ENCODE results near the gene PPP1R12C. TPM values are rescaled to one million over a fixed set of nuclear protein-coding genes. Genes with fewer than 3 reads are reported as not detected.

The PPP1R12C gene
- total RNA-seq, 1 donor from 2014 or later: 21.8 TPM

DNA sequence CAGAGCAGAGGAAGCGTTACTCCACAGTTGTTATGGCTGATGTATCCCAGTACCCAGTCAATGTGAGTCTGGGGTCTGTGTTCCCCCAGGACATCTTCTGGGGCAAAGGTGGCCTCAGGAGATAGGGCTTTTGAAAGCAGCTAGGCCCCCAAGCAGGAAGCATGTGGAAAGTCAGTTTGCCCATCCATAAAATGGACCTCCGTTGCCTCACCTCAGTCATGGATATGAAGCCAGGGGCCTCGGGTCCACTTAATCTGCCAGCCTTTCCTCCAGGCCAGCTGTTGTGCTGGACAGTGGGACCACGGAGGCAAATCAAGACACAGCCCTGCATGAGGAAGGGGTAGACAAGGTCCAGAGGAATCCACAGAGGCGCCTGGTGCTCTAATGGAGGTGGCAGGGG lies 38.4 kb downstream of the PPP1R12C start:
- peaks cover 33% of the 10 kb centered on the region for H3F3A ChIP-seq (ENCODE audit: low read depth)
- Mint-ChIP-seq H3K36me3 (no peaks in the 10 kb centered on the region), H3K27me3 (ENCODE audit: insufficient read depth, low read depth) (peaks cover 58% of the 10 kb centered on the region), H3K27ac (no peak overlapping the region), H3K4me3 (peak overlapping the region; percentile 64), H3K9me3 (peaks cover 15% of the 10 kb centered on the region), H3K4me1 (peaks cover 23% of the 10 kb centered on the region)
- H3K4me3 ChIP-seq: no peak overlapping the region
- H3K9me3 ChIP-seq (ENCODE audit: low read depth): no peaks in the 10 kb centered on the region
- TF ChIP-seq EZH2 (IDR thresholded peaks at IDR 0.05) (no peak), EZH2phosphoT487 (IDR thresholded peaks at IDR 0.05) (no peak)
- TF ChIP-seq, protein P1, sequence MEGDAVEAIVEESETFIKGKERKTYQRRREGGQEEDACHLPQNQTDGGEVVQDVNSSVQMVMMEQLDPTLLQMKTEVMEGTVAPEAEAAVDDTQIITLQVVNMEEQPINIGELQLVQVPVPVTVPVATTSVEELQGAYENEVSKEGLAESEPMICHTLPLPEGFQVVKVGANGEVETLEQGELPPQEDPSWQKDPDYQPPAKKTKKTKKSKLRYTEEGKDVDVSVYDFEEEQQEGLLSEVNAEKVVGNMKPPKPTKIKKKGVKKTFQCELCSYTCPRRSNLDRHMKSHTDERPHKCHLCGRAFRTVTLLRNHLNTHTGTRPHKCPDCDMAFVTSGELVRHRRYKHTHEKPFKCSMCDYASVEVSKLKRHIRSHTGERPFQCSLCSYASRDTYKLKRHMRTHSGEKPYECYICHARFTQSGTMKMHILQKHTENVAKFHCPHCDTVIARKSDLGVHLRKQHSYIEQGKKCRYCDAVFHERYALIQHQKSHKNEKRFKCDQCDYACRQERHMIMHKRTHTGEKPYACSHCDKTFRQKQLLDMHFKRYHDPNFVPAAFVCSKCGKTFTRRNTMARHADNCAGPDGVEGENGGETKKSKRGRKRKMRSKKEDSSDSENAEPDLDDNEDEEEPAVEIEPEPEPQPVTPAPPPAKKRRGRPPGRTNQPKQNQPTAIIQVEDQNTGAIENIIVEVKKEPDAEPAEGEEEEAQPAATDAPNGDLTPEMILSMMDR (IDR thresholded peaks at IDR 0.05): no peak
- no peak overlapping the region for H3K4me2 ChIP-seq
- no peak overlapping the region for H3K9ac ChIP-seq
- H2AFZ ChIP-seq (replicated peaks): no peak overlapping the region
- H3K27ac ChIP-seq: no peak overlapping the region
- H3K36me3 ChIP-seq: no peaks in the 10 kb centered on the region
- H3K27me3 ChIP-seq: peaks cover 93% of the 10 kb centered on the region
- no peaks in the 10 kb centered on the region for H3K4me1 ChIP-seq
- H3K79me2 ChIP-seq (ENCODE audit: low read depth): no peaks in the 10 kb centered on the region
- peaks cover 20% of the 10 kb centered on the region for H4K20me1 ChIP-seq (ENCODE audit: low read depth)
- DNase-seq (ENCODE audit: low spot score): no peak

DNA sequence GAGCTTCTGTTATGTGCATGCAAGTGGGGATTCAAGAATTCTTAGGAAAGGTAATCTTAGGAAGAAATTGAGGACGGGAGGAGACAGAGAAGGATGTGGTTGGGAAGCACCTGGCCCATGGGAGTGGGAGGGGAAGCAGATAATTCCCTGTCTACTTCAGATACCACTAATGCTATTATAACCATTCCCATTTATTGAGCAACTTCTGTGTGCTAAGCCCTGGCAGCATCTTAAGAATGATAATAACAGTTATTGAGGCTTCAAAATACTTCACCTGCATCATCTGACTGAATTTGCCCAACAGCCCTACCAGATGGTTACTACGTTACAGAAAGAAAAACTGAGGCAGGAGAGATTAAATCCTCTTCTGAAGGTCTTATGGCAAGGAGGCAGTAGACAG lies 40.3 kb downstream of the PPP1R12C start:
- H3K9me3 ChIP-seq (ENCODE audit: low read depth): no peaks in the 10 kb centered on the region
- H3K27me3 ChIP-seq: peaks cover 93% of the 10 kb centered on the region
- H3K36me3 ChIP-seq: no peaks in the 10 kb centered on the region
- no peak overlapping the region for H3K4me3 ChIP-seq
- no peak overlapping the region for H3K4me3 Mint-ChIP-seq
- H3K9me3 Mint-ChIP-seq: peaks cover 17% of the 10 kb centered on the region
- H3F3A ChIP-seq (ENCODE audit: low read depth): peaks cover 19% of the 10 kb centered on the region
- H4K20me1 ChIP-seq (ENCODE audit: low read depth): peaks cover 9% of the 10 kb centered on the region
- H3K27ac ChIP-seq: no peak overlapping the region
- DNase-seq (ENCODE audit: low spot score): no peak
- no peak overlapping the region for H3K27ac Mint-ChIP-seq
- peaks cover 13% of the 10 kb centered on the region for H3K4me1 Mint-ChIP-seq
- H3K36me3 Mint-ChIP-seq: no peaks in the 10 kb centered on the region
- H3K4me1 ChIP-seq: no peaks in the 10 kb centered on the region
- no peak overlapping the region for H3K4me2 ChIP-seq
- no peaks in the 10 kb centered on the region for H3K79me2 ChIP-seq (ENCODE audit: low read depth)
- H2AFZ ChIP-seq (replicated peaks): no peak overlapping the region
- H3K9ac ChIP-seq: no peak overlapping the region
- peaks cover 47% of the 10 kb centered on the region for H3K27me3 Mint-ChIP-seq (ENCODE audit: insufficient read depth, low read depth)
- TF ChIP-seq EZH2phosphoT487 (IDR thresholded peaks at IDR 0.05): no peak
- TF ChIP-seq, protein P1 (IDR thresholded peaks at IDR 0.05): no peak
- no peak for TF ChIP-seq EZH2 (IDR thresholded peaks at IDR 0.05)

DNA sequence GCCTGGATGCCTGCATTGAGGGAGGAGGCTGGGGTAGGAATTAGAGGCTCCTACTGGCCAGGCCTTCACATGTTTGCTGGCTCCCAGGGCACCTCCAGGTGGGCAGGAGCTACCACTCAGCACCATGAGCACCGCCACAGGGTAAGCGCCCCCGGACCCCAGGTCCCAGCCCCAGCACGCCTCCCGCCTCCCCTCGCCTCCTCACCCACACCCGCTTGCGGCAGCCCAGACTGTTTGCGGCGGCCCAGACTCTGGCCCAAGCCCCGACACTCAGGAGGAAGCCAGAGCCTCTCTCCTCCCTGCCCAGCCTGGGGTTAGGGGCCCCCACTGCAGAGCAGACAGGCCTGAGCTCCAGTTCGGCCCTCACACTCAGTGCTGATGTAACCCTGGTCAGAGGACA lies 41.1 kb downstream of the PPP1R12C start:
- Mint-ChIP-seq H3K4me1 (peaks cover 13% of the 10 kb centered on the region), H3K36me3 (no peaks in the 10 kb centered on the region), H3K27me3 (ENCODE audit: insufficient read depth, low read depth) (peaks cover 50% of the 10 kb centered on the region), H3K9me3 (peaks cover 17% of the 10 kb centered on the region), H3K4me3 (no peak overlapping the region), H3K27ac (no peak overlapping the region)
- peaks cover 93% of the 10 kb centered on the region for H3K27me3 ChIP-seq
- no peaks in the 10 kb centered on the region for H3K79me2 ChIP-seq (ENCODE audit: low read depth)
- H3K9me3 ChIP-seq (ENCODE audit: low read depth): no peaks in the 10 kb centered on the region
- peaks cover 13% of the 10 kb centered on the region for H3F3A ChIP-seq (ENCODE audit: low read depth)
- no peak overlapping the region for H2AFZ ChIP-seq (replicated peaks)
- DNase-seq (ENCODE audit: low spot score): no peak
- H3K27ac ChIP-seq: no peak overlapping the region
- H3K4me2 ChIP-seq: no peak overlapping the region
- H3K9ac ChIP-seq: no peak overlapping the region
- peaks cover 7% of the 10 kb centered on the region for H4K20me1 ChIP-seq (ENCODE audit: low read depth)
- H3K4me1 ChIP-seq: no peaks in the 10 kb centered on the region
- H3K4me3 ChIP-seq: no peak overlapping the region
- TF ChIP-seq EZH2phosphoT487 (IDR thresholded peaks at IDR 0.05): no peak
- no peak for TF ChIP-seq EZH2 (IDR thresholded peaks at IDR 0.05)
- H3K36me3 ChIP-seq: no peaks in the 10 kb centered on the region

DNA sequence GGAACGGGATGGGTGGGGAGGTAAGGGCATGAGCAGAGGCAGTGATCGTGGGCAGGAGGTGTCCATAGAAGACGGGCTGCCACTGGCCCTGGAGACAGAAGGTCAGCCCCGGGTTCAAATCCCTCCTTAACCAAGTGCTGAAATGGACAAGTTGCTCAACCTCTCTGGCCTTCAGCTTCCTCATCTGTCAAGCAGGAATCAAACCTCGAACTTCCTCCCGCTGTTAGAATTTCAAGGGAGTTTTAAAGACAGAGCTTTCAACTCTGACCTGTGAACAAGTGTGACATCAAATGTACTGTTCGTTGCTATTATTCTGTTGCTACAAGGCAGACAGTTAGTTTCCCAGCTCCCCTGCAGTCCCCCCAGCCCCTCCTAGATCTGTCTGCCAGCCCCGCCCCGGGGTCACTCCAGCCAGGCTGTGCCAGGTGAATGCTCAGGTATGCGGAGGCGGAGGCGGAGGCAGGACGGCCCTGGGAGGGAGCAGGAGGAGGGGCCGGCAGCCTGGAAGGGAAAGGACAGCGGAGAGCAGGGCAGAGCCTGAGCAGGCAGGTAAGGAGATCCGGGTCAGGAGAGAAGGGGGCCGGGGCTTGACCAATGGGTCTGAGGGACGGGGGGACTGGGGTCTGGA lies 42.0 kb downstream of the PPP1R12C start, which contains the start of gene EPS8L1:
TSS of gene EPS8L1 (plus strand) at position 499 of the 628 bp plus-strand sequence. CDS start 576 bp downstream, outside the sequence.
- peaks cover 93% of the 10 kb centered on the region for H3K27me3 ChIP-seq
- peak within 1 kb of the TSS; percentile 42 for H3K4me2 ChIP-seq
- H3K9me3 ChIP-seq (ENCODE audit: low read depth): no peaks in the 10 kb centered on the region
- H2AFZ ChIP-seq (replicated peaks): no peak within 1 kb of the TSS
- Mint-ChIP-seq H3K36me3 (no peaks in the 10 kb centered on the region), H3K4me3 (no peak within 1 kb of the TSS), H3K27me3 (ENCODE audit: insufficient read depth, low read depth) (peaks cover 48% of the 10 kb centered on the region), H3K9me3 (peaks cover 17% of the 10 kb centered on the region), H3K4me1 (peaks cover 8% of the 10 kb centered on the region), H3K27ac (no peak within 1 kb of the TSS)
- no peaks in the 10 kb centered on the region for H3K36me3 ChIP-seq
- no peak for DNase-seq (ENCODE audit: low spot score)
- H3K27ac ChIP-seq: no peak within 1 kb of the TSS
- H4K20me1 ChIP-seq (ENCODE audit: low read depth): peaks cover 2% of the 10 kb centered on the region
- H3K79me2 ChIP-seq (ENCODE audit: low read depth): no peaks in the 10 kb centered on the region
- H3K4me3 ChIP-seq: no peak within 1 kb of the TSS
- no peak for TF ChIP-seq EZH2 (IDR thresholded peaks at IDR 0.05)
- TF ChIP-seq EZH2phosphoT487 (IDR thresholded peaks at IDR 0.05): no peak
- TF ChIP-seq, protein P1 (IDR thresholded peaks at IDR 0.05): no peak
- peaks cover 4% of the 10 kb centered on the region for H3F3A ChIP-seq (ENCODE audit: low read depth)
- no peak within 1 kb of the TSS for H3K9ac ChIP-seq
- no peaks in the 10 kb centered on the region for H3K4me1 ChIP-seq

Measured in neural progenitor cell (in vitro differentiated cells).